Measurements from ENCODE around the gene POU3F1. TPM values are rescaled to one million over a fixed set of nuclear protein-coding genes. Genes with fewer than 3 reads are reported as not detected.

The POU3F1 gene
- total RNA-seq, 4 donors from 2014 or later: 2.1 to 4.5 (median 2.8) TPM

- Histone ChIP-seq H3K9me3 (no peaks in the 10 kb centered on the region), H3K4me1 (peaks cover 29 to 81% (median 38%) of the 10 kb centered on the region in 3 donors), H3K27me3 (peaks cover 0 to 44% (median 16%) of the 10 kb centered on the region in 4 donors), H3K4me3 (peak overlapping the region; percentile 54 to 88 (median 70)), H3K36me3 (no peaks in the 10 kb centered on the region), H3K27ac (peak overlapping the region; percentile 71 to 94 (median 78))
- 0% methylated on average over 12 of the region's 99 CpGs; no CpG with 5 or more reads in 1 of the 2 donors for WGBS, 2 donors
- no peak for DNase-seq
- TF ChIP-seq POLR2A (IDR thresholded peaks at IDR 0.05) (peak in 1 of 4 donors; percentile 23), CTCF (IDR thresholded peaks at IDR 0.05) (peak in 1 of 6 experiments; percentile 5)
- intact Hi-C loops (cut with DNase I): no loop called here
Observed at GRCh38 chr1:38046884-38047602, 450 bp upstream of the POU3F1 start.

- no peak for TF ChIP-seq CTCF (IDR thresholded peaks at IDR 0.05)
- no peak for TF ChIP-seq POLR2A (IDR thresholded peaks at IDR 0.05)
- intact Hi-C loops (cut with DNase I): no loop called here
- Histone ChIP-seq H3K4me1 (peaks cover 28 to 74% (median 29%) of the 10 kb centered on the region in 3 donors), H3K9me3 (no peaks in the 10 kb centered on the region), H3K4me3 (peak overlapping the region; percentile 54 to 88 (median 70)), H3K27ac (peak overlapping the region in 2 of 4 donors; percentile 71 to 94), H3K27me3 (peaks cover 0 to 58% (median 16%) of the 10 kb centered on the region in 4 donors), H3K36me3 (no peaks in the 10 kb centered on the region)
- no peak for DNase-seq
- WGBS, 2 donors: no CpG with 5 or more reads among the region's 115 CpGs
Observed at GRCh38 chr1:38045401-38046332, 926 bp downstream of the POU3F1 start.

- H3K36me3 ChIP-seq: no peaks in the 10 kb centered on the region
- DNase-seq: no peak
- H3K27me3 ChIP-seq: peaks cover 0 to 68% (median 16%) of the 10 kb centered on the region in 4 donors
- peaks cover 28 to 82% (median 29%) of the 10 kb centered on the region in 3 donors for H3K4me1 ChIP-seq
- H3K27ac ChIP-seq: peak overlapping the region in 3 of 4 donors; percentile 16 to 39 (median 25)
- no peaks in the 10 kb centered on the region for H3K9me3 ChIP-seq
- 3 to 4% methylated on average over 42 to 50 of the region's 70 CpGs for WGBS, 2 donors
- intact Hi-C loops (cut with DNase I): no loop called here
- peak overlapping the region; percentile 54 to 88 (median 70) for H3K4me3 ChIP-seq
- TF ChIP-seq POLR2A (IDR thresholded peaks at IDR 0.05) (no peak), CTCF (IDR thresholded peaks at IDR 0.05) (no peak)
Observed at GRCh38 chr1:38044221-38045215, 2.1 kb downstream of the POU3F1 start.

GRCh38 chr1:38043036-38043747 is 3.4 kb downstream of the POU3F1 start:
- Histone ChIP-seq H3K9me3 (no peaks in the 10 kb centered on the region), H3K4me1 (peaks cover 33 to 88% (median 35%) of the 10 kb centered on the region in 3 donors), H3K4me3 (peak overlapping the region in 1 of 4 donors; percentile 88), H3K36me3 (no peaks in the 10 kb centered on the region), H3K27me3 (peaks cover 0 to 80% (median 16%) of the 10 kb centered on the region in 4 donors), H3K27ac (no peak overlapping the region)
- no peak for DNase-seq
- no peak for TF ChIP-seq POLR2A (IDR thresholded peaks at IDR 0.05)
- no peak for TF ChIP-seq CTCF (IDR thresholded peaks at IDR 0.05)
- intact Hi-C loops (cut with DNase I): no loop called here
- 73% methylated on average over 6 to 9 of the region's 12 CpGs for WGBS, 2 donors

Measured in esophagus squamous epithelium (tissue), 5 donors.